ENCODE data around the gene GDAP1L1. TPM values are rescaled to one million over a fixed set of nuclear protein-coding genes. Genes with fewer than 3 reads are reported as not detected.

Gene GDAP1L1
- total and polyA plus RNA-seq, 2 donors (not counting 3 experiments of a cell fraction or from before 2014, with no cell fraction given) = not detected

DNA sequence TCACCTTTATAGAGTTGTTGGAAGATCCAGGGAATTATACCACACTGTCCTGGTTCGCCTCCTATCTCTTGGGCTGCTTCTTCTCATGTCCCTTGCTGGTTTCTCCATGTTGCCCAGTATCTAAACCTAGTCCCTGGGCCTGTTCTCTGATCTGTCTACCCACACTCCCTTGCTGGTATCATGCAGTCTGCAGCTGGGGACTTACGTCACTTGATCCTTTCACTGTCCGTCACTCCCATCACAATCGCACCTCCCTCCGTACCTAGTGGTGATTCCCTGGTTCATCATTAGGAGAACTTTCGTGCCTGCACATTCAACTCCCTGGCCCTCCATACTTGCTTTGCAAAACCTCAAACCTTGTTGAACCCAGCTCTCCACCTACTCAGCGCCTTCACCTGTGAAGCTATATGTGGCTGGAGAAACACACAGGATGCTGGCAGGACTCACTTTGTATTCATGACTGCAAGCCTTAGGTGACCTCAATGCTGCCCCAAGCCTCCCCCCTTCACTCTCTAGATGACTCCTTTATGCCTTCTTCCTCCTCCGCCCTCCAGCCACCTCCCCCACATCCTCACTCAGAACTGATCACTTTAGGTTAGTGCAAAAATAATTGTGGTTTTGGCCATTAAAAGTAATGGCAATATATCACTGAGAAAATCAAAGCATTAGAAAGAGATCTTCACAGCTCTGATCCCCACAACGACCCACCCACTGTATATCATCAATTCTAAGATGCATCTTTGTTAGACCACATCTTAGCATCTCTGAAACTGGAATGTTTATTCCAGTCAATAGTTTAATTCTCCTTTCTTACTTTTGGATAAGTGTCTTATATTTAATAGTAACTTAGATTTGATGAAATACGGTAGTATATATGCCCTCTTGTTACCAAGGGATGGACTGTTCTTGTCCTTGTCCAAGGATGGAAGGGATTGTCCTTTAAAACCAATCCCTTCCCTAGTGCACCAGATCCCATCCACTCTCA is 26.4 kb downstream of the GDAP1L1 start:
- dilution Hi-C loops (cut with MboI; ENCODE audit: extremely low pct_ligation_motif_present, low sequenced_read_pairs) = no loop called here
- H3K36me3 ChIP-seq (ENCODE audit: control insufficient read depth in 2 of 2, extremely low read depth in 1 of 2, insufficient read depth in 2 of 2, low read length in 2 of 2) = no peaks in the 10 kb centered on the region
- DNase-seq (ENCODE audit: low read depth, low spot score) (no peak), FAIRE-seq (no peak)
- no peak for TF ChIP-seq EZH2 (IDR thresholded peaks at IDR 0.05; ENCODE audit: borderline replicate concordance, low read depth, low read length, severe bottlenecking)
- H3K27me3 ChIP-seq (ENCODE audit: control insufficient read depth in 2 of 2, insufficient read depth in 2 of 2, low read length in 2 of 2) = no peaks in the 10 kb centered on the region
- POLR2A ChIA-PET = no interaction called here
- H3K9me1 ChIP-seq (replicated peaks; ENCODE audit: control insufficient read depth, extremely low read depth, insufficient read depth, low read length) = no peaks in the 10 kb centered on the region
- no peak overlapping the region for H3K4me2 ChIP-seq (ENCODE audit: insufficient read depth, low read length)
- H2AFZ ChIP-seq (ENCODE audit: low read depth, low read length) = no peak overlapping the region
- H3K4me3 ChIP-seq (replicated peaks in 1 of 3; ENCODE audit: insufficient read depth in 1 of 3, low read depth in 1 of 3, low read length in 3 of 3) = no peak overlapping the region
- no peak overlapping the region for H3K9ac ChIP-seq (replicated peaks; ENCODE audit: extremely low read depth, insufficient read depth, low read length)
- H3K4me1 ChIP-seq (ENCODE audit: control insufficient read depth, extremely low read depth, insufficient read depth, low read length) = no peaks in the 10 kb centered on the region
- CTCF ChIA-PET = no interaction called here
- no peak overlapping the region for H3K27ac ChIP-seq (ENCODE audit: insufficient read depth, low read depth, low read length)
- H4K20me1 ChIP-seq (replicated peaks; ENCODE audit: control insufficient read depth, extremely low read depth, insufficient read depth, low read length) = no peaks in the 10 kb centered on the region
- no peaks in the 10 kb centered on the region for H3K9me3 ChIP-seq (replicated peaks; ENCODE audit: control insufficient read depth, insufficient read depth, low read length)
- no TSS peak for BruUV-seq (replicated peaks)
- H3K79me2 ChIP-seq (ENCODE audit: control insufficient read depth, insufficient read depth, low read length) = no peaks in the 10 kb centered on the region
- intact Hi-C loops (cut with micrococcal nuclease) = no loop called here

DNA sequence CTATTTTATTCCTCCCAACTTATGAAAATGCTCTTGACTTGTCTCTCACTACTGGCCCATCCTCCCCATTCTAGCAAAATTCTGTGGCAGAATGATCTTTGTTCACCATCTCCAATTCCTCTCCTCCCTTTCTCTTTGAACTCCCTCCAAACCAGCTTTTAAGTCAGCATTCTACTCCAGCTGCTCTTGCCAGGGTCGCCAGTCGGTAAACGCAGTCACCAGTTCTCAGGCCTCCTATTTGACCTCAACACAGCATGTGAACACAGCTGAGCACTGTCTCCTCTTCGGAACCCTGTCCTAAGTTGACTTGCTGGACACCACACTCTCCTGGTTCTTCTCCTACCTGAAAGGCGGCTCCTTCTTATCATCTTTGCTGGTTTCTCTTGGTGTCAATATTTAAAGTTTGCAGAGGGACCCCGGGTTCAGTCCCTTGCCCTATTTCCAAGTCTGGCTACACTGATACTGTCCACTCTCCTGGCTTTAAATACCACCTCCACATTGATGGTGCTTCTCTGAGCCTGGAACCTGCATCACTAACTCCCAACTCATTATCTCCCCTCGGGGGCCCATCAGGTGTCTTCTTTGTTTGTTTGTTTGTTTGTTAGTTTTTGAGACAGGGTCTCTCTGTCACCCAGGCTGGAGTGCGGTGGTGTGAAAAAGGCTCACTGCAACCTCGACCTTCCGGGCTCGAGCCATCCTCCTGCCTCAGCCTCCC is 27.4 kb downstream of the GDAP1L1 start:
- Histone ChIP-seq H4K20me1 (replicated peaks; ENCODE audit: control insufficient read depth, extremely low read depth, insufficient read depth, low read length) (no peaks in the 10 kb centered on the region), H2AFZ (ENCODE audit: low read depth, low read length) (no peak overlapping the region), H3K27ac (ENCODE audit: insufficient read depth, low read depth, low read length) (no peak overlapping the region), H3K36me3 (ENCODE audit: control insufficient read depth in 2 of 2, extremely low read depth in 1 of 2, insufficient read depth in 2 of 2, low read length in 2 of 2) (no peaks in the 10 kb centered on the region), H3K9me1 (replicated peaks; ENCODE audit: control insufficient read depth, extremely low read depth, insufficient read depth, low read length) (no peaks in the 10 kb centered on the region), H3K4me2 (ENCODE audit: insufficient read depth, low read length) (no peak overlapping the region), H3K27me3 (ENCODE audit: control insufficient read depth in 2 of 2, insufficient read depth in 2 of 2, low read length in 2 of 2) (no peaks in the 10 kb centered on the region), H3K4me1 (ENCODE audit: control insufficient read depth, extremely low read depth, insufficient read depth, low read length) (no peaks in the 10 kb centered on the region), H3K9me3 (replicated peaks; ENCODE audit: control insufficient read depth, insufficient read depth, low read length) (no peaks in the 10 kb centered on the region), H3K4me3 (replicated peaks in 1 of 3; ENCODE audit: insufficient read depth in 1 of 3, low read depth in 1 of 3, low read length in 3 of 3) (no peak overlapping the region), H3K9ac (replicated peaks; ENCODE audit: extremely low read depth, insufficient read depth, low read length) (no peak overlapping the region), H3K79me2 (ENCODE audit: control insufficient read depth, insufficient read depth, low read length) (no peaks in the 10 kb centered on the region)
- DNase-seq (ENCODE audit: low read depth, low spot score) = no peak
- no peak for TF ChIP-seq POLR2AphosphoS5 (IDR thresholded peaks at IDR 0.05; ENCODE audit: insufficient read depth, low read depth, low read length)
- POLR2A ChIA-PET = no interaction called here
- FAIRE-seq = no peak
- dilution Hi-C loops (cut with MboI; ENCODE audit: extremely low pct_ligation_motif_present, low sequenced_read_pairs) = no loop called here
- intact Hi-C loops (cut with micrococcal nuclease) = no loop called here
- CTCF ChIA-PET = no interaction called here
- no TSS peak for BruUV-seq (replicated peaks)
